ENCODE results near the gene TNFSF8. TPM values are rescaled to one million over a fixed set of nuclear protein-coding genes. Genes with fewer than 3 reads are reported as not detected.
A peak's percentile ranks its signal among the peaks of the same experiment; 100 is the strongest.

TNFSF8 gene
- total RNA-seq, 4 donors from 2014 or later: 0.84 to 8.1 (median 2.3) TPM

DNA sequence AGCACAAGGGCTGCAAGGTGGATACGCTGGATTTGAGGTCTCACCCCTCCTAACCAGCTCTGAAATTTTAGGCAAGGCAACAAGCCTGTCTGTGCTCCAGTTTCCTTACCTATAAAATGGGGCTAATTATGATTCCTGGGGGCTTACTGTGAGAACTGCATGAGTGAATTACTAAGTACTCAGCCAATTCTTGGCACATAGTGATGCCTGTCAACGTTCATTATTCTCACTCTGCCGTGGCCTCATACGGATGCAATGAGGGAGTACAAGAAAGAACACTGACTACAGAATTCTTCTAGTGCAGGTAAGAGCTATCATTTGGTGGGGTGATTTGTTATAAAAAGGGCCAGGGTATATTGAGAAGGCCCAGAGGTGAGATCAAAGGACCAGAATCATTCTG is 16.7 kb downstream of the TNFSF8 start:
- Histone ChIP-seq H3K36me3 (no peaks in the 10 kb centered on the region), H3K4me3 (no peak overlapping the region), H3K4me1 (peaks cover 0 to 12% (median 0%) of the 10 kb centered on the region in 4 donors), H3K27me3 (no peaks in the 10 kb centered on the region), H3K9me3 (no peaks in the 10 kb centered on the region), H3K27ac (no peak overlapping the region)
- no peak for DNase-seq (ENCODE audit: low spot score in 2 of 2)
- 83 to 84% methylated on average over 4 of the region's 4 CpGs for WGBS, 2 donors
- TF ChIP-seq POLR2A (IDR thresholded peaks at IDR 0.05): no peak

DNA sequence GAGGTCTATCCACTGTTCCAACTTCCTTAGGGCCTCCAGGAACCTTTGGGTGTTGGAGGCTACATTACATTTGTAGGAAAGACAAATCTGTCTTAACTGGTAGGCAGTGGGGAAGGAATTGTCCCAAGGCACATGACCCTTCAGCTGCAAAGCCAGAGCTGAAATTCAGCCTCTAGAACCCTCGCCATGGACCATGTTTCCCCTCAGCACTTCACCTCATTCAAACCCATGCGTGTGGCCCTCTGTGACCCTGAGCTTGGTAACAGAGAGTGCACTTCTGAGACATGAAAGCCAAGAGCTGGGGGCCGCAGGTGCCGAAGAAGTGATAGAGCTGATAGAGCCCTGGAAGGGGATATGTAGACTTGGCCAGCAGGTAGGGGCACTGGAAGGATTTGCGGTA is 17.2 kb downstream of the TNFSF8 start:
- no peak overlapping the region for H3K27ac ChIP-seq
- 86 to 99% methylated on average over 5 of the region's 5 CpGs for WGBS, 2 donors
- H3K4me1 ChIP-seq: peaks cover 0 to 16% (median 0%) of the 10 kb centered on the region in 4 donors
- H3K36me3 ChIP-seq: no peaks in the 10 kb centered on the region
- H3K27me3 ChIP-seq: no peaks in the 10 kb centered on the region
- no peak overlapping the region for H3K4me3 ChIP-seq
- no peak for DNase-seq (ENCODE audit: low spot score in 2 of 2)
- TF ChIP-seq, protein P1, sequence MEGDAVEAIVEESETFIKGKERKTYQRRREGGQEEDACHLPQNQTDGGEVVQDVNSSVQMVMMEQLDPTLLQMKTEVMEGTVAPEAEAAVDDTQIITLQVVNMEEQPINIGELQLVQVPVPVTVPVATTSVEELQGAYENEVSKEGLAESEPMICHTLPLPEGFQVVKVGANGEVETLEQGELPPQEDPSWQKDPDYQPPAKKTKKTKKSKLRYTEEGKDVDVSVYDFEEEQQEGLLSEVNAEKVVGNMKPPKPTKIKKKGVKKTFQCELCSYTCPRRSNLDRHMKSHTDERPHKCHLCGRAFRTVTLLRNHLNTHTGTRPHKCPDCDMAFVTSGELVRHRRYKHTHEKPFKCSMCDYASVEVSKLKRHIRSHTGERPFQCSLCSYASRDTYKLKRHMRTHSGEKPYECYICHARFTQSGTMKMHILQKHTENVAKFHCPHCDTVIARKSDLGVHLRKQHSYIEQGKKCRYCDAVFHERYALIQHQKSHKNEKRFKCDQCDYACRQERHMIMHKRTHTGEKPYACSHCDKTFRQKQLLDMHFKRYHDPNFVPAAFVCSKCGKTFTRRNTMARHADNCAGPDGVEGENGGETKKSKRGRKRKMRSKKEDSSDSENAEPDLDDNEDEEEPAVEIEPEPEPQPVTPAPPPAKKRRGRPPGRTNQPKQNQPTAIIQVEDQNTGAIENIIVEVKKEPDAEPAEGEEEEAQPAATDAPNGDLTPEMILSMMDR (IDR thresholded peaks at IDR 0.05): no peak
- TF ChIP-seq POLR2A (IDR thresholded peaks at IDR 0.05): no peak
- no peak for TF ChIP-seq EP300 (IDR thresholded peaks at IDR 0.05)
- no peaks in the 10 kb centered on the region for H3K9me3 ChIP-seq

DNA sequence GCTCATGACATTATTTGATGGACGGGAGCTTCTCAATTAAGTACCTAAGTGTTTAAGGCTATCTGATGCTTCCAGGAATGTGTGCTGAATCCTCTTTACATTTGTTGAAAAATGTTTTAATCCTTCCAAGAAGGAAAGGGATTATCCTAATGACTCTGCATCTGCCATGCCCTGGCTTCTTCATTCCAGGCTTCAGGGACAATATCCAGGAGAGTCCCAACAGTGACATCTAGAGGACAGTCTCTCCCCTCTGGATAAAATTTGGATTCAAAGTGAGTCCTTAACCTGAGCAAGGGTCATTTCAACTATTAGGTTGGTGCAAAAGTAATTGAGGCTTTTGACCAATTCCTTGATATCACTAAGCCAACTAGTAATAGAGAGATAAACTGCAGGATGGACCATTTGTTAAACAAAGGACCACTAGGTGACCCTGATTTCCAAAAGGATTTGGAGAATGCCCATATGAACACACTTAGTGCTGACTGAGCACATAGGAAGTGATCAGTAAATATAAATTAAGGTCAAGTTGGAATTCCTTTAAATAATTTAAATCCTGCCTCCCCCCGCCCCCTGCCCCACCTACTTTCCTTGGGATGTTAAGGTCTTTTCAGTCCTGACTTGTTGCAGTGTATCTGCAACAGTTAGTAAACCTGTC is 19.1 kb downstream of the TNFSF8 start:
- TF ChIP-seq, protein P1 (IDR thresholded peaks at IDR 0.05): peak; percentile 48 to 65 (median 52)
- TF ChIP-seq EP300 (IDR thresholded peaks at IDR 0.05) (no peak), POLR2A (IDR thresholded peaks at IDR 0.05) (no peak)
- H3K4me1 ChIP-seq: peaks cover 0 to 19% (median 0%) of the 10 kb centered on the region in 4 donors
- 77 to 85% methylated on average over 2 of the region's 2 CpGs for WGBS, 2 donors
- no peak overlapping the region for H3K27ac ChIP-seq
- H3K27me3 ChIP-seq: no peaks in the 10 kb centered on the region
- H3K4me3 ChIP-seq: no peak overlapping the region
- no peaks in the 10 kb centered on the region for H3K9me3 ChIP-seq
- peak in 1 of 2 donors; percentile 35 for DNase-seq (ENCODE audit: low spot score in 2 of 2)
- no peaks in the 10 kb centered on the region for H3K36me3 ChIP-seq

GRCh38 chr9:114910541-114910940 is 19.9 kb downstream of the TNFSF8 start:
- WGBS, 2 donors: 88 to 96% methylated on average over 4 of the region's 4 CpGs
- H3K36me3 ChIP-seq: no peaks in the 10 kb centered on the region
- no peak overlapping the region for H3K4me3 ChIP-seq
- H3K27ac ChIP-seq: no peak overlapping the region
- no peaks in the 10 kb centered on the region for H3K27me3 ChIP-seq
- H3K4me1 ChIP-seq: peaks cover 0 to 19% (median 0%) of the 10 kb centered on the region in 4 donors
- H3K9me3 ChIP-seq: no peaks in the 10 kb centered on the region
- DNase-seq (ENCODE audit: low spot score in 2 of 2): no peak
- TF ChIP-seq, protein P1 (IDR thresholded peaks at IDR 0.05): no peak
- TF ChIP-seq EP300 (IDR thresholded peaks at IDR 0.05) (no peak), POLR2A (IDR thresholded peaks at IDR 0.05) (no peak)

DNA sequence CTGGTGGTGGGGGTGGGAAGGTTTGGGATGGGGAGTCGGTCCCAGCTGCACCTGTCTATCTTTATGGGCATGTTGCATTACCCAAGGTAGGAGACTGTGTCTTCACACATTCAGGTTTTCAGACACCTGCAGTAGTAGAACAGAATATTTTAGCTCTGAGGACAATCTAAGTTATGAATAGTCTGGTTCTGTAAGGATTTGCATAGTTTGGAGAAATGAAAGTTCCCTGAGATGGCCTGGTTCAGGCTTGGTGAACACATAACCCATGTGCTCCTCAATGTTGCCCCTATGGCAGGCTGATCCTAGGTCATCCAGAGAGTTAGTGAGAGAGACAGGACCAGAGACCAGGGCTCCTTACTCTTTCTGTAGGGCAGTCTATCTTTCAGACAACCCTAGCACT is 20.7 kb downstream of the TNFSF8 start:
- no peaks in the 10 kb centered on the region for H3K27me3 ChIP-seq
- 89 to 100% methylated on average over 1 of the region's 1 CpG for WGBS, 2 donors
- DNase-seq (ENCODE audit: low spot score in 2 of 2): no peak
- TF ChIP-seq, protein P1 (IDR thresholded peaks at IDR 0.05): no peak
- no peak for TF ChIP-seq EP300 (IDR thresholded peaks at IDR 0.05)
- TF ChIP-seq POLR2A (IDR thresholded peaks at IDR 0.05): no peak
- H3K27ac ChIP-seq: no peak overlapping the region
- H3K4me3 ChIP-seq: no peak overlapping the region
- no peaks in the 10 kb centered on the region for H3K36me3 ChIP-seq
- H3K9me3 ChIP-seq: no peaks in the 10 kb centered on the region
- peaks cover 0 to 19% (median 0%) of the 10 kb centered on the region in 4 donors for H3K4me1 ChIP-seq
